Right lobe of liver (tissue), 4 donors: ENCODE measurements around the gene MPZL1.

ENCODE experiments used
- POLR2A ChIP-seq: fragments of 450-650 bp; IDR thresholded peaks from one replicate; pipeline ENCODE4 v1.6.1; 2017; ENCODE audit warnings: antibody characterized with exemption, mild to moderate bottlenecking
- TF ChIP-seq, protein P1 (sequence below), 4 donors: fragments of 200-600 bp in 3 of 4; fragments of 450-650 bp in 1 of 4; IDR thresholded peaks; one replicate each; pipeline versions ENCODE4 v1.5.1 to v1.8.0; 2016 to 2022; ENCODE audit warnings: antibody characterized with exemption in 4 of 4, mild to moderate bottlenecking in 2 of 4
- donor health status: DM: no; HTN: no; CAD: no.
- donor health status: DM: no; HTN: no; CAD: no.
- donor health status: DM: no; HTN: yes; CAD: no.

- TF ChIP-seq POLR2A, result no peak
- TF ChIP-seq, protein P1, sequence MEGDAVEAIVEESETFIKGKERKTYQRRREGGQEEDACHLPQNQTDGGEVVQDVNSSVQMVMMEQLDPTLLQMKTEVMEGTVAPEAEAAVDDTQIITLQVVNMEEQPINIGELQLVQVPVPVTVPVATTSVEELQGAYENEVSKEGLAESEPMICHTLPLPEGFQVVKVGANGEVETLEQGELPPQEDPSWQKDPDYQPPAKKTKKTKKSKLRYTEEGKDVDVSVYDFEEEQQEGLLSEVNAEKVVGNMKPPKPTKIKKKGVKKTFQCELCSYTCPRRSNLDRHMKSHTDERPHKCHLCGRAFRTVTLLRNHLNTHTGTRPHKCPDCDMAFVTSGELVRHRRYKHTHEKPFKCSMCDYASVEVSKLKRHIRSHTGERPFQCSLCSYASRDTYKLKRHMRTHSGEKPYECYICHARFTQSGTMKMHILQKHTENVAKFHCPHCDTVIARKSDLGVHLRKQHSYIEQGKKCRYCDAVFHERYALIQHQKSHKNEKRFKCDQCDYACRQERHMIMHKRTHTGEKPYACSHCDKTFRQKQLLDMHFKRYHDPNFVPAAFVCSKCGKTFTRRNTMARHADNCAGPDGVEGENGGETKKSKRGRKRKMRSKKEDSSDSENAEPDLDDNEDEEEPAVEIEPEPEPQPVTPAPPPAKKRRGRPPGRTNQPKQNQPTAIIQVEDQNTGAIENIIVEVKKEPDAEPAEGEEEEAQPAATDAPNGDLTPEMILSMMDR (IDR thresholded peaks at IDR 0.05), result no peak
Measured at GRCh38 chr1:167679714-167680113, 42.1 kb upstream of the MPZL1 start.
